HEK293 (cell line): ENCODE measurements around the gene LLGL1.

Source experiments
- GFI1B ChIP-seq: fragments of 450-650 bp; formaldehyde crosslinking; IDR thresholded peaks from 2 replicates; pipeline ENCODE4 v1.5.1; 2016; ENCODE audit warnings: missing biosample characterization, missing genetic modification characterization
- GLI2 ChIP-seq: fragments of 450-650 bp; formaldehyde crosslinking; IDR thresholded peaks from 2 replicates; pipeline ENCODE4; 2017; ENCODE audit warnings: missing biosample characterization, missing genetic modification characterization, low read depth, borderline replicate concordance
- GLIS1 ChIP-seq: fragments of 450-650 bp; formaldehyde crosslinking; IDR thresholded peaks from 2 replicates; pipeline ENCODE4 v1.5.1; 2016; ENCODE audit warnings: missing biosample characterization, missing genetic modification characterization
- KLF10 ChIP-seq: fragments of 450-650 bp; IDR thresholded peaks from 2 replicates; pipeline ENCODE4 v1.5.1; 2018; ENCODE audit warnings: missing biosample characterization, mild to moderate bottlenecking, missing genetic modification characterization
- KLF16 ChIP-seq: fragments of 450-650 bp; formaldehyde crosslinking; IDR thresholded peaks from 2 replicates; pipeline ENCODE4 v1.5.1; 2017; ENCODE audit warnings: missing biosample characterization, missing genetic modification characterization
- SP3 ChIP-seq: fragments of 450-650 bp; formaldehyde crosslinking; IDR thresholded peaks from 2 replicates; pipeline ENCODE4 v1.5.1; 2016; ENCODE audit warnings: missing biosample characterization, missing genetic modification characterization
- SP7 ChIP-seq: fragments of 450-650 bp; formaldehyde crosslinking; IDR thresholded peaks from 2 replicates; pipeline ENCODE4 v1.5.1; 2016; ENCODE audit warnings: missing biosample characterization, missing genetic modification characterization
- TRIM28 ChIP-seq: IDR thresholded peaks from 2 replicates; pipeline ENCODE4 v1.6.1; 2011; ENCODE audit warnings: low read length, control low read depth, borderline replicate concordance
- ZBTB21 ChIP-seq: fragments of 450-650 bp; formaldehyde crosslinking; IDR thresholded peaks from 2 replicates; pipeline ENCODE4 v1.5.1; 2017; ENCODE audit warnings: missing biosample characterization, missing genetic modification characterization
- ZEB2 ChIP-seq: fragments of 450-650 bp; formaldehyde crosslinking; IDR thresholded peaks from 2 replicates; pipeline ENCODE4 v1.5.1; 2016; ENCODE audit warnings: missing biosample characterization, missing genetic modification characterization
- ZFHX2 ChIP-seq: fragments of 450-650 bp; formaldehyde crosslinking; conservative IDR thresholded peaks from 2 replicates; pipeline ENCODE4 v1.5.1; 2016; ENCODE audit warnings: missing biosample characterization, missing genetic modification characterization
- ZNF114 ChIP-seq: fragments of 450-650 bp; formaldehyde crosslinking; IDR thresholded peaks from 2 replicates; pipeline ENCODE4 v1.5.0; 2017; ENCODE audit warnings: missing biosample characterization, missing genetic modification characterization
- ZNF140 ChIP-seq: fragments of 450-650 bp; formaldehyde crosslinking; IDR thresholded peaks from 2 replicates; pipeline ENCODE4 v1.5.1; 2016; ENCODE audit warnings: missing biosample characterization, missing genetic modification characterization
- ZNF174 ChIP-seq: fragments of 450-650 bp; formaldehyde crosslinking; IDR thresholded peaks from 2 replicates; pipeline ENCODE4 v1.5.0; 2017; ENCODE audit warnings: missing biosample characterization, mild to moderate bottlenecking, missing genetic modification characterization
- ZNF214 ChIP-seq: fragments of 450-650 bp; formaldehyde crosslinking; IDR thresholded peaks from 2 replicates; pipeline ENCODE4 v1.5.1; 2017; ENCODE audit warnings: missing biosample characterization, mild to moderate bottlenecking, missing genetic modification characterization, borderline replicate concordance
- ZNF23 ChIP-seq: fragments of 450-650 bp; formaldehyde crosslinking; IDR thresholded peaks from 2 replicates; pipeline ENCODE4 v1.5.1; 2016; ENCODE audit warnings: missing biosample characterization, missing genetic modification characterization, borderline replicate concordance
- ZNF24 ChIP-seq: fragments of 450-650 bp; formaldehyde crosslinking; IDR thresholded peaks from 2 replicates; pipeline ENCODE4 v1.5.1; 2016; ENCODE audit warnings: missing biosample characterization, missing genetic modification characterization
- ZNF266 ChIP-seq: fragments of 450-650 bp; formaldehyde crosslinking; IDR thresholded peaks from 2 replicates; pipeline ENCODE4 v1.5.1; 2016; ENCODE audit warnings: missing biosample characterization, missing genetic modification characterization, low read depth
- ZNF350 ChIP-seq: fragments of 450-650 bp; formaldehyde crosslinking; IDR thresholded peaks from 2 replicates; pipeline ENCODE4 v1.5.0; 2017; ENCODE audit warnings: missing biosample characterization, mild to moderate bottlenecking, missing genetic modification characterization
- ZNF354C ChIP-seq: fragments of 450-650 bp; formaldehyde crosslinking; IDR thresholded peaks from 2 replicates; pipeline ENCODE4 v1.5.1; 2016; ENCODE audit warnings: missing biosample characterization, missing genetic modification characterization, low read depth, borderline replicate concordance
- ZNF366 ChIP-seq: fragments of 450-650 bp; formaldehyde crosslinking; conservative IDR thresholded peaks from 2 replicates; pipeline ENCODE4 v1.5.1; 2016; ENCODE audit warnings: missing biosample characterization, missing genetic modification characterization
- ZNF37A ChIP-seq: fragments of 450-650 bp; IDR thresholded peaks from 2 replicates; pipeline ENCODE4 v1.5.1; 2018; ENCODE audit warnings: missing biosample characterization, missing genetic modification characterization
- ZNF558 ChIP-seq: fragments of 450-650 bp; formaldehyde crosslinking; IDR thresholded peaks from 2 replicates; pipeline ENCODE4 v1.5.1; 2016; ENCODE audit warnings: missing biosample characterization, missing genetic modification characterization
- ZNF600 ChIP-seq: fragments of 450-650 bp; formaldehyde crosslinking; IDR thresholded peaks from 2 replicates; pipeline ENCODE4 v1.5.1; 2016; ENCODE audit warnings: missing biosample characterization, missing genetic modification characterization
- ZNF660 ChIP-seq: fragments of 450-650 bp; IDR thresholded peaks from 2 replicates; pipeline ENCODE4 v1.5.1; 2018; ENCODE audit warnings: missing biosample characterization, mild to moderate bottlenecking, missing genetic modification characterization
- ZNF837 ChIP-seq: fragments of 450-650 bp; formaldehyde crosslinking; IDR thresholded peaks from 2 replicates; pipeline ENCODE4 v1.5.1; 2016; ENCODE audit warnings: missing biosample characterization, missing genetic modification characterization
- TF ChIP-seq, protein P1 (sequence below): fragments of 450-650 bp; formaldehyde crosslinking; IDR thresholded peaks from 2 replicates; pipeline ENCODE4 v1.5.1; 2016; ENCODE audit warnings: missing biosample characterization, missing genetic modification characterization
- TF ChIP-seq, protein P2 (sequence below): fragments of 450-650 bp; formaldehyde crosslinking; IDR thresholded peaks from 2 replicates; pipeline ENCODE4 v1.5.1; 2016; ENCODE audit warnings: missing biosample characterization, missing genetic modification characterization
- TF ChIP-seq, protein P3 (sequence below): fragments of 450-650 bp; formaldehyde crosslinking; IDR thresholded peaks from 2 replicates; pipeline ENCODE4 v1.5.1; 2016; ENCODE audit warnings: missing biosample characterization, missing genetic modification characterization
- TF ChIP-seq, protein P4 (sequence below): fragments of 450-650 bp; formaldehyde crosslinking; IDR thresholded peaks from 2 replicates; pipeline ENCODE4 v1.5.1; 2016; ENCODE audit warnings: missing biosample characterization, missing genetic modification characterization
- TF ChIP-seq, protein P5 (sequence below): sonication (generic); formaldehyde crosslinking; IDR thresholded peaks from 2 replicates; pipeline ENCODE4 v1.8.1; 2022; ENCODE audit warnings: mild to moderate bottlenecking, moderate library complexity, missing genetic modification reagents

Gene LLGL1

DNA sequence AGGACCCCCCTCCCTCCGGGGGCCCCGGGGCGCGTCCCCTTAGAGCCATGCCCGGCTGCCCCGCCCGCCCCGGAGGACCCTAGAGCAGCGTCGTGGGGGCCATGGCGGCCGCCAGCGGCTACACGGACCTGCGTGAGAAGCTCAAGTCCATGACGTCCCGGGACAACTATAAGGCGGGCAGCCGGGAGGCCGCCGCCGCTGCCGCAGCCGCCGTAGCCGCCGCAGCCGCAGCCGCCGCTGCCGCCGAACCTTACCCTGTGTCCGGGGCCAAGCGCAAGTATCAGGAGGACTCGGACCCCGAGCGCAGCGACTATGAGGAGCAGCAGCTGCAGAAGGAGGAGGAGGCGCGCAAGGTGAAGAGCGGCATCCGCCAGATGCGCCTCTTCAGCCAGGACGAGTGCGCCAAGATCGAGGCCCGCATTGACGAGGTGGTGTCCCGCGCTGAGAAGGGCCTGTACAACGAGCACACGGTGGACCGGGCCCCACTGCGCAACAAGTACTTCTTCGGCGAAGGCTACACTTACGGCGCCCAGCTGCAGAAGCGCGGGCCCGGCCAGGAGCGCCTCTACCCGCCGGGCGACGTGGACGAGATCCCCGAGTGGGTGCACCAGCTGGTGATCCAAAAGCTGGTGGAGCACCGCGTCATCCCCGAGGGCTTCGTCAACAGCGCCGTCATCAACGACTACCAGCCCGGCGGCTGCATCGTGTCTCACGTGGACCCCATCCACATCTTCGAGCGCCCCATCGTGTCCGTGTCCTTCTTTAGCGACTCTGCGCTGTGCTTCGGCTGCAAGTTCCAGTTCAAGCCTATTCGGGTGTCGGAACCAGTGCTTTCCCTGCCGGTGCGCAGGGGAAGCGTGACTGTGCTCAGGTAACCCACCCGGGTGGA, 41.0 kb upstream of the LLGL1 start (continued):
- no peak for TF ChIP-seq ZNF140 (tag by site-specific recombination)
- TF ChIP-seq ZNF660 (tag by site-specific recombination), result no peak
- TF ChIP-seq ZNF23 (tag by site-specific recombination), result no peak
- peak; percentile 40; the same call in 1 of the 2 replicates for TF ChIP-seq ZFHX2 (tag by site-specific recombination)
- TF ChIP-seq KLF10 (tag by site-specific recombination), result no peak
- TF ChIP-seq ZNF24 (tag by site-specific recombination), result 0 out of 2 replicates have a peak, but pooled peaks have one; percentile 33
- TF ChIP-seq ZNF114 (tag by site-specific recombination), result no peak
- TF ChIP-seq, protein P1, sequence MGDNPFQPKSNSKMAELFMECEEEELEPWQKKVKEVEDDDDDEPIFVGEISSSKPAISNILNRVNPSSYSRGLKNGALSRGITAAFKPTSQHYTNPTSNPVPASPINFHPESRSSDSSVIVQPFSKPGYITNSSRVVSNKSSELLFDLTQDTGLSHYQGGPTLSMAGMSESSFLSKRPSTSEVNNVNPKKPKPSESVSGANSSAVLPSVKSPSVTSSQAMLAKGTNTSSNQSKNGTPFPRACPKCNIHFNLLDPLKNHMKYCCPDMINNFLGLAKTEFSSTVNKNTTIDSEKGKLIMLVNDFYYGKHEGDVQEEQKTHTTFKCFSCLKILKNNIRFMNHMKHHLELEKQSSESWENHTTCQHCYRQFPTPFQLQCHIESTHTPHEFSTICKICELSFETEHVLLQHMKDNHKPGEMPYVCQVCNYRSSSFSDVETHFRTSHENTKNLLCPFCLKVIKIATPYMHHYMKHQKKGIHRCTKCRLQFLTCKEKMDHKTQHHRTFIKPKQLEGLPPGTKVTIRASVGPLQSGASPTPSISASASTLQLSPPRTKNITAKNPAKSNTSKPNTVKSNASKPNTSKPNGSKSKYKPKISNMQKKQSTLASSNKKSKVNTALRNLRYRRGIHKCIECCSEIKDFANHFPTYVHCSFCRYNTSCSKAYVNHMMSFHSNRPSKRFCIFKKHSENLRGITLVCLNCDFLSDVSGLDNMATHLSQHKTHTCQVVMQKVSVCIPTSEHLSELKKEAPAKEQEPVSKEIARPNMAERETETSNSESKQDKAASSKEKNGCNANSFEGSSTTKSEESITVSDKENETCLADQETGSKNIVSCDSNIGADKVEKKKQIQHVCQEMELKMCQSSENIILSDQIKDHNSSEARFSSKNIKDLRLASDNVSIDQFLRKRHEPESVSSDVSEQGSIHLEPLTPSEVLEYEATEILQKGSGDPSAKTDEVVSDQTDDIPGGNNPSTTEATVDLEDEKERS (tag by site-specific recombination), result no peak
- TF ChIP-seq ZNF558 (tag by site-specific recombination), result no peak
- TF ChIP-seq, protein P2, sequence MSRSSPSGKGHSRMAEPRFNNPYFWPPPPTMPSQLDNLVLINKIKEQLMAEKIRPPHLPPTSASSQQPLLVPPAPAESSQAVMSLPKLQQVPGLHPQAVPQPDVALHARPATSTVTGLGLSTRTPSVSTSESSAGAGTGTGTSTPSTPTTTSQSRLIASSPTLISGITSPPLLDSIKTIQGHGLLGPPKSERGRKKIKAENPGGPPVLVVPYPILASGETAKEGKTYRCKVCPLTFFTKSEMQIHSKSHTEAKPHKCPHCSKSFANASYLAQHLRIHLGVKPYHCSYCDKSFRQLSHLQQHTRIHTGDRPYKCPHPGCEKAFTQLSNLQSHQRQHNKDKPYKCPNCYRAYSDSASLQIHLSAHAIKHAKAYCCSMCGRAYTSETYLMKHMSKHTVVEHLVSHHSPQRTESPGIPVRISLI (tag by site-specific recombination), result no peak
- TF ChIP-seq ZNF214 (tag by site-specific recombination), result no peak
- no peak for TF ChIP-seq ZNF354C (tag by site-specific recombination)
- TF ChIP-seq, protein P3, sequence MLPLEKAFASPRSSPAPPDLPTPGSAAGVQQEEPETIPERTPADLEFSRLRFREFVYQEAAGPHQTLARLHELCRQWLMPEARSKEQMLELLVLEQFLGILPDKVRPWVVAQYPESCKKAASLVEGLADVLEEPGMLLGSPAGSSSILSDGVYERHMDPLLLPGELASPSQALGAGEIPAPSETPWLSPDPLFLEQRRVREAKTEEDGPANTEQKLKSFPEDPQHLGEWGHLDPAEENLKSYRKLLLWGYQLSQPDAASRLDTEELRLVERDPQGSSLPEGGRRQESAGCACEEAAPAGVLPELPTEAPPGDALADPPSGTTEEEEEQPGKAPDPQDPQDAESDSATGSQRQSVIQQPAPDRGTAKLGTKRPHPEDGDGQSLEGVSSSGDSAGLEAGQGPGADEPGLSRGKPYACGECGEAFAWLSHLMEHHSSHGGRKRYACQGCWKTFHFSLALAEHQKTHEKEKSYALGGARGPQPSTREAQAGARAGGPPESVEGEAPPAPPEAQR (tag by site-specific recombination), result no peak
- TF ChIP-seq ZNF366 (tag by site-specific recombination), result no peak
- no peak for TF ChIP-seq GFI1B
- 0 out of 2 replicates have a peak, but pooled peaks have one; percentile 48 for TF ChIP-seq ZNF837
- peak; percentile 25; the same call in 1 of the 2 replicates for TF ChIP-seq ZNF600 (tag by site-specific recombination)
- TF ChIP-seq GLI2 (tag by site-specific recombination), result no peak
- TF ChIP-seq, protein P4, sequence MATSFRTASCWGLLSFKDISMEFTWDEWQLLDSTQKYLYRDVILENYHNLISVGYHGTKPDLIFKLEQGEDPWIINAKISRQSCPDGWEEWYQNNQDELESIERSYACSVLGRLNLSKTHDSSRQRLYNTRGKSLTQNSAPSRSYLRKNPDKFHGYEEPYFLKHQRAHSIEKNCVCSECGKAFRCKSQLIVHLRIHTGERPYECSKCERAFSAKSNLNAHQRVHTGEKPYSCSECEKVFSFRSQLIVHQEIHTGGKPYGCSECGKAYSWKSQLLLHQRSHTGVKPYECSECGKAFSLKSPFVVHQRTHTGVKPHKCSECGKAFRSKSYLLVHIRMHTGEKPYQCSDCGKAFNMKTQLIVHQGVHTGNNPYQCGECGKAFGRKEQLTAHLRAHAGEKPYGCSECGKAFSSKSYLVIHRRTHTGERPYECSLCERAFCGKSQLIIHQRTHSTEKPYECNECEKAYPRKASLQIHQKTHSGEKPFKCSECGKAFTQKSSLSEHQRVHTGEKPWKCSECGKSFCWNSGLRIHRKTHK (tag by site-specific recombination), result no peak
- TF ChIP-seq GLIS1 (tag by site-specific recombination), result no peak
- TF ChIP-seq ZEB2, result peak; percentile 23
- no peak for TF ChIP-seq ZNF174 (tag by site-specific recombination)
- TF ChIP-seq KLF16 (tag by site-specific recombination), result peak; percentile 64; the same call in 1 of the 2 replicates
- no peak for TF ChIP-seq ZNF37A
- TF ChIP-seq SP3, result no peak
- no peak for TF ChIP-seq ZNF266 (tag by site-specific recombination)
- TF ChIP-seq ZNF350 (tag by site-specific recombination), result no peak
- TF ChIP-seq ZBTB21 (tag by site-specific recombination), result peak; percentile 87
- no peak for TF ChIP-seq TRIM28
- no peak for TF ChIP-seq SP7
- TF ChIP-seq, protein P5, sequence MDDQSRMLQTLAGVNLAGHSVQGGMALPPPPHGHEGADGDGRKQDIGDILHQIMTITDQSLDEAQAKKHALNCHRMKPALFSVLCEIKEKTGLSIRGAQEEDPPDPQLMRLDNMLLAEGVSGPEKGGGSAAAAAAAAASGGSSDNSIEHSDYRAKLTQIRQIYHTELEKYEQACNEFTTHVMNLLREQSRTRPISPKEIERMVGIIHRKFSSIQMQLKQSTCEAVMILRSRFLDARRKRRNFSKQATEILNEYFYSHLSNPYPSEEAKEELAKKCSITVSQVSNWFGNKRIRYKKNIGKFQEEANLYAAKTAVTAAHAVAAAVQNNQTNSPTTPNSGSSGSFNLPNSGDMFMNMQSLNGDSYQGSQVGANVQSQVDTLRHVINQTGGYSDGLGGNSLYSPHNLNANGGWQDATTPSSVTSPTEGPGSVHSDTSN, result no peak
